COR-L47 (cell line): ENCODE data around the gene COG8.
"Not testable (repeated sequence)": the region's sequence is repeated elsewhere in the genome, so short reads cannot be mapped to it uniquely, and the experiment has no call there.

Source experiments
- DNase-seq: peaks from one replicate; lab custom pipeline; 2025; lab: John Stamatoyannopoulos, UW

The COG8 gene

DNA sequence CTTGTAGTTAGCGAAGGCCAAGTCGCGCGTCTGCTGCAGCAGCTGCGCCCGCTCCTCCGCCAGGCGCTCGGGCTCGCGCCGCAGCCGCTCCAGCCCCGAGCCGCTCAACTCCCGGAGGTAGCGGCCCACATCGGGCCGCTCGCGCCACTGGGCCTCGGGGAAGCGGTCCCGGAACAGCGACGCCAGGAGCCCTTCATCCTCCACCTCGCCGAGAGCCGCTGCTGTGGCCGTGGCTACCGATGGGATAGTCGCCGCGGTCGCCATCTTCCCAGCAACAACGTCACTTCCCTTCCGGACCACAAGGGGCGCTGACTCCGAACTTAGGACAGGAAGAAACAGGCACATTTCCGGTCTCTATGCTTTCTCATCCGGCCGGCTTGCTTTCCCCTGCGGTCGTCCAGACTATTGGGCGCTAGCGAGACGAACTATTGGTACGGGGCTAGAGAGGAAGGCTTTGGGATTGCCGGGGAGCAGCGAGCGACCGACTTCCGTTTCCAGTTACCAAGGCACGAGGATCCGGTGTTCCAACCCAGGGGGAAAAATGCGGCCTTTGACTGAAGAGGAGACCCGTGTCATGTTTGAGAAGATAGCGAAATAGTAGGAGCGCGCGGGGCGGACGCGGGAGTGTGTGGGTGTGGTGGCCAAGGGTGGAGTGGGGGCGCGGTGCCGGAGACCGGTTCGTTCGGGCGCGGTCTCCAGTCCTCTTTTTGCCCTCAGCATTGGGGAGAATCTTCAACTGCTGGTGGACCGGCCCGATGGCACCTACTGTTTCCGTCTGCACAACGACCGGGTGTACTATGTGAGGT is at the start of gene COG8, which contains the start of gene NIP7:
Gene COG8, minus strand, starts transcription at position 276 of the 806 bp plus-strand sequence. Its CDS starts 12 bp downstream, at position 264.
Gene NIP7, plus strand, starts transcription at position 484 of the 806 bp plus-strand sequence. Its CDS starts 58 bp downstream, at position 542.
- DNase-seq, result peak; percentile 98

DNA sequence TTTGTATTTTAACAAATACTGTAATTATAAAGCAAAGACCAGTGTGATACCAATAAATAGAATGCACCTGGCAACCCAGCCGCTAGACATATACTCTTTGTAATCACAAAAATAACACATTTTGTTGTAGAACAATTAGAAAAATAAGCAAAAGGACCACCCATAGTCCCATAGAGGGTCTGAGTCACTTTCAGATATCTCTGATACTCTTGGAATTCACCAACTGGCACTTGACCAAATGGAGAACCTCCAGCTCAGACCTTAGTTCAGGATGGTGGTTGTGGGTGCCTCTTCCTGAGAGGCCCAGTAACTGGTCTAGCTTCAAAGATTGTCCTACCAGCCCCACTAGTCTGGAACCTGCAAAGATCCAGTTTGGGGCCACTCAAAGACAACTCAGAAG is 47.2 kb upstream of the COG8 start:
- no peak for DNase-seq

- no peak for DNase-seq
These were observed 45.6 kb upstream of the COG8 start for GRCh38 chr16:69384974-69385373.

- no peak for DNase-seq
These were observed 43.1 kb upstream of the COG8 start for GRCh38 chr16:69382421-69382820.

DNA sequence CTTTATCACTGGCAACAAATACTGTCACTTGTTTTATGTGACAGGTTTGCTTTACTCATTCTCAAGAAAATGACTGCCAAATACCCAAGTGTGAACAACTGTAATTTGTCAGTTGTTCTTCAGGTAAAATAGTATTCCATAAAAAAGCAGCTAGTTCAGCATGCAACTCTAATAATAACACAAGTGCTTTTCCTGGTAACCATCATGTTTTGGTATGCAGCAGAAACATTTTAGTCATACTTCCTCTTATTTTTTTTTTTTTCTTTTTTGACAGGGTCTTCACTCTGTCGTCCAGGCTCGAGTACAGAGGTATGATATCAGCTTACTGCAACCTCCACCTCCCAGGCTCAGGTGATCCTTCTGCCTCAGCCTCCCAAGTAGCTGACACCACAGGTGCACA is 41.9 kb upstream of the COG8 start:
- DNase-seq, result no peak

GRCh38 chr16:69378760-69379159 is 39.4 kb upstream of the COG8 start:
- no peak for DNase-seq

- no peak for DNase-seq
These were observed 38.7 kb upstream of the COG8 start for GRCh38 chr16:69378036-69378435.

GRCh38 chr16:69376393-69377059 is 37.2 kb upstream of the COG8 start:
- DNase-seq, result no peak

GRCh38 chr16:69373019-69373418 is 33.7 kb upstream of the COG8 start:
- DNase-seq, result no peak

DNA sequence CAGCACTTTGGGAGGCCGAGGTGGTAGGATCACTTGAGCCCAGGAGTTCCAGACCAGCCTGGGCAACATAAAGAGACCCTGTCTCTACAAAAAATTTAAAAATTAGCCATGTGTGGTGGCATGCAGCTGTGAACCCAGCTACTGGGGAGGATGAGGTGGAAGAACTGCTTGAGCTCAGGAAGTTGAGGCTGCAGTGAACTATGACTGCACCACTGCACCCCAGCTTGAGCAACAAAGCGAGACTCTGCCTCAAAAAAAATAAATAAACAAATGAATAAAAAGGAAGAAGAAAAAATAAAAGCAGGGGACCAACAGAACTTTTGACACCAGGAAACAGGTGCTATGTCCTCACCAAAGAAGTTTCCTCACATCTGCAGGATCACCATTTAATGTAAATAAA is 32.2 kb upstream of the COG8 start:
- DNase-seq, result no peak

GRCh38 chr16:69368866-69369265 is 29.5 kb upstream of the COG8 start:
- no peak for DNase-seq

DNA sequence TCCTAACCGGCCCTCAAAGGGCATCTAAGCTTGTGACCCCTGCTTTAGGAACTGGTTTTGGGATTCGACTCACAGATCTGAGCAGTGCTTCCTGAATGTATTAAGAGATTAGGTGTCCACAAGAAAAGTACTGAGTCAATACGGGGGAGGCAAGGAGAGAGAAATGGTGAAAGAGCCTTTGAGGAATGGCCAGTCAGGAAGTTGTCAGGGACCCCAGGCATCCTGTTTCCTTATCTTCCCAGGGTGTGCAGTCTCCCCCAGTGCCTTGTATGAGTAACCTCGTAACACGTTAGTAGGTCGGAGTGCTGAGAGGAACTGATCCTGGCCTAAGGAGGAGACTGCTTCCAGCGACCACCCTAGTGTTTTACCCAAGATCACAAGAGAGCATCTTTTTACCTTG is 28.6 kb upstream of the COG8 start:
- no peak for DNase-seq

DNA sequence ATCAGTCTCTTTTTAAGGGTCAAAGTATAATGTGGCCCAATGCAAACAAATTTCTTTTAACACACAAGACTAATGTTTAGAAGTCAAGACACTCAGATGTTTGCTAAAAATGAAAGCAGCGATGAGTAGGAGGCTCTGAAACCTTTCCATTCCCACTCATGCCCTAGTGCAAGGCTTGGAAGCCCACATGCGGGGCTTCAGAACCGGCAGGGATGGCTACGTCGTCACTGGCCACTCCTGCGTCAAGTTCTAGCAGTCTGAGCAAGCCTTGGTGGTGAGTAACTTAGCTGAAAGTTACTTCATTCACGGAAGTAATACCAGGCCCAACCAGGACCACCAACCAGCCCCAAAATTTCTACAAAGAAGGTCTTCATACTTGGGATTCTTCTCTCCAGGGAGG is 27.1 kb upstream of the COG8 start:
- no peak for DNase-seq

DNA sequence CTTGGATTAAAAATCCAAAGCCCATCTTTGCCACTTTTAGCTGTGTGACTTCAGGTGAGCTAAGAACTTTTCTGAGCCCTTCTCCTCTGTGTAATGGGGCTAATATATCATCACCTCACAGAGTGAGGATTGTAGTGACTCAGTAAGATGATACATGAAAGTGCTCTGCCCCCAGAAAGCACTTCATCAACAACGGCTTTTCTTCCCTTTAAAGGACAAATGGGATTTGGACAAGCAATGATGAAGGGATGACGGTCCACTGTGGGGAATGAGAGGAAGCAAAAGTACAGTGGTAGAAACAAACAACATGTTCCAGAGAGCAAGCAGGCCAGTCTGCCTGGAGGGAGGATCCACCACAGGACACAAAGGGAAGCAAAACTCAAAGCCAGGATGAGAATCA is 26.5 kb upstream of the COG8 start:
- no peak for DNase-seq

- no peak for DNase-seq
These were observed 24.7 kb upstream of the COG8 start for GRCh38 chr16:69364088-69364487.

DNA sequence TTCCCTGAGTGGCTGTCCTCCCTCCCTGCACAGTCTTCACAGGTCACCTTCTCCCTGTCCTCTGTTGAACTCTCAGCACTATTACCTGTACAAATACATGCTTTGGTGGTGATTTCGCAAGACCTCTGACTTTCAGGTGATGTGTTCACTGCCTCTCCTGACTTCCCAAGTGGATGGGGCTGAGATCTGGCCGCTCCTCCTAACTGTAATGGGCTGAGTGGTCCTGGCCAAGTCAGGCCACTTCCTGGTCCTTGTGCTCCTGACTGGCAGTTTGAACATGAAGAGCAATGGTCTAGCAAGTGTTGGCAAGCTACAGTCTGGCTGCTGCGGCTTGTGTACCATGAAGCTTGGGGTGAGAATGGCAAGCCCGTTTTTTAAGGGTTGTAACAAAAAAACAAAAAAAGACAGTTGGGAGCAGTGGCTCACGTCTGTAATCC is 23.9 kb upstream of the COG8 start:
- DNase-seq, result no peak

DNA sequence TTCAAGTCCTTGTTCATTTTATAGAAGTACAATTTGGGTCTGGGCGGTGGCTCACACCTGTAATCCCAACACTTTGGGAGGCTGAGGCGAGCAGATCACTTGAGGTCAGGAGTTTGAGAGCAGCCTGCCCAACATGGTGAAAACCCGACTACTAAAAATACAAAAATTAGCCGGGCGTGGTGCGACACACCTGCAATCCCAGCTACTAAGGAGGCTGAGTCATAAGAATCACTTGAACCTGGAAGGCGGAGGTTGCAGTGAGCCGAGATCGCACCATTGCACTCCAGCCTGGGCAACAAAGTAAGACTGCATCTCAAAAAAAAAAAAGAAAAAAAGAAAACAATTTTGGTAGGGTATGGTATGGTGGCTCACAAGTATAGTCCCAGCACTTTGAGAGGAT is 20.7 kb upstream of the COG8 start:
- not testable (repeated sequence) for DNase-seq

- DNase-seq, result no peak
These were observed 12.1 kb upstream of the COG8 start, which contains the start of gene TMED6 for GRCh38 chr16:69351309-69352027. Gene TMED6, minus strand, starts transcription at chr16:69351786. Its CDS starts 33 bp downstream, at chr16:69351753.

- no peak for DNase-seq
These were observed 11.3 kb upstream of the COG8 start for GRCh38 chr16:69350536-69351133.

GRCh38 chr16:69349536-69349935 is 10.2 kb upstream of the COG8 start:
- no peak for DNase-seq

DNA sequence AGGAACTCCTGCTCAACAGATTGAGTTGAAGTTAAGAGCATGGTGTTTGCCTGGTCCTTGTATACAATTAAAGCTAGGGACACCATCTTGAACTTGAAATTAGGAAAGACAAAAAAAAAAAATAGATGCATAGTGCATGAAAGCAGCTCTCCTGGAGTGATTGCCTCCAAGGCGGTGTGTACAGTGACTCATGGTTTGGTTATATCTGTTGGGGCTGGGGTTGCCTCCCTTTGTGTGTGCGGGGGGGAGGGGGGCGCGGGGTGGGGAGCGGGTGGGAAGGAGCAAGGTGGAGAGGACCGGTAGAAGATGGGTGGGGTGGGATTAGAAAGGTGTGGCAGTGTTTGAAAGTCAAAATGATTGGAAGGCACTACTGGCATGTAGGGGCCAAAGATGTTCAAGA is 8.9 kb upstream of the COG8 start:
- no peak for DNase-seq

- DNase-seq, result no peak
These were observed 7.3 kb upstream of the COG8 start for GRCh38 chr16:69346683-69347082.
